HCEC 1CT (cell line): ENCODE data around the gene ACRBP.
"Not testable (repeated sequence)": the region's sequence is repeated elsewhere in the genome, so short reads cannot be mapped to it uniquely, and the experiment has no call there.

Experiments
- DNase-seq: peaks from one replicate; pipeline ENCODE4 v3.0.0-alpha.2; 2017

ACRBP gene

DNA sequence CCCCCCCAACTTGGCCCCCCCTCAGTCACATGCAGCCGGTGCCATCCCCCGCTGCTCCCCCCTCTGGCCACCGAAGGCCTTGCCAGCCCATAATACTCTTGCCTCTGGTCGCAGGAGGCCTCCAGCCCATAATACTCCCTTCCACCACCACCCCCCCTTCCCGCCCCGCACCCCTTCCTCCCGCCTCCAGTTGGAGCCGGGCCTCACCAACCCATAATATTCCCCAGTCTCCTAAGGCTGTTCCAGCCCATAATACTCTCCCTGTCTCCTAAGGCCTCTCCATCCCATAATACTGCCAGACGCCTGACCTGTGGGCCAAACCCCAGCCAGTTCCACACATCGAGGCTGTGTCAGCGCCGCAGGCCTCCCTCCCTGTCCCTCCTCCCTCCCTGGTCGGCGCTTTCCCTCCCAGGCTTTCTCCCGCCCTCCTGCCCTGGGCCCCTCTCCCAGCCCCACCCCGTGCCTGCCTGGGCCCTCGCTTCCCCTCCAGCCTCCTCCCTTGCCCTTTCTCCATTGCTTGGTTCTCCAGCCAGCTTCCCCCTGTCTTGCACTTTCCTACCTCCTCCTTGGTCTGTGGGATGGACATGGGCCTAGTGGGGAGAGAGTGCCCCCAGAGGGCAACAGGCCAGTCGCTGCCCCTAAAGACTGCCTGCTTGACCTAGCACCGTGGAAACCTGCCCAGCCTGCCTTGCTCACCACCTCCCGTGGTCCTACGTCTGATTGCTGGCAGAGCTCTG lies 33.3 kb downstream of the ACRBP start:
- peak; percentile 96 for DNase-seq

DNA sequence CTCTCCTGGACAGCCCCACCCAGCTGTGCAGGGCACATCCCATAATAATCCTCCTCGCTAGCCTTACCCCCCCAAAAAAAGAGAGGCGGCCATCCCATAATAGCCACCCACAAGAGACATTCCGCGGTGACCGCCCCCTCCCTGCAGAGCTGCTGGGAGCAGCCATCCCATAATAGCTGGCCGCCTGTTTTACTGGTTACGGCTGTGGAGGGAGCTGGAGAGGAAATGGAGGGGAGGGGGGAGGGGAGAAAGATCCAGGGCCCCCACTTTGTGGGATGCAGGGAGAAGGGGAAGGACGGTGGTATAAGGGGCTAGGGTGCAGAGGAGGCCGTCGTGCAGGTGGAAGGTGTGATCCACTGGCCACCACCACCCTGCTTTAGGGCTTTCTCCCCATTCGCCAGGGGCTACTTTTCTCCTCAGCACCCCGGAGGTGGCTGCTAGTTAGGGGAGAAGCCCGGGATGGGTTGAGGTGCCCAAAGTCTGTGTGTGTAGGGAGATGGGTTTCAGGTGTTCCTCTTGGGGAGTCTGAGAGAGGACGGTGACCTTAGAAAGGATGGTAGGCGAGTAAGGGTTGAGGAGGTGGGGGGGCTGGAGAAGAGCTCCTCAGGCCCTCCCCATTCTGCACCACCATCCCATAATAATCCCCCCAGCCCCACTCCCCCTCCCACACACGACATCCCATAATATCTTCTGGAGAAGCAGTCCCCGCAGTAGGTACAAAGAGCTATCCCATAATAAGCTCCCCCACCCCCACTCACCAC lies 34.0 kb downstream of the ACRBP start:
- peak; percentile 81 for DNase-seq

GRCh38 chr12:6612652-6613014 lies 34.6 kb downstream of the ACRBP start:
- no peak for DNase-seq

- DNase-seq: no peak
Observed at GRCh38 chr12:6612247-6612646, 35.0 kb downstream of the ACRBP start.

- no peak for DNase-seq
Observed at GRCh38 chr12:6608592-6609281, 38.5 kb downstream of the ACRBP start.

DNA sequence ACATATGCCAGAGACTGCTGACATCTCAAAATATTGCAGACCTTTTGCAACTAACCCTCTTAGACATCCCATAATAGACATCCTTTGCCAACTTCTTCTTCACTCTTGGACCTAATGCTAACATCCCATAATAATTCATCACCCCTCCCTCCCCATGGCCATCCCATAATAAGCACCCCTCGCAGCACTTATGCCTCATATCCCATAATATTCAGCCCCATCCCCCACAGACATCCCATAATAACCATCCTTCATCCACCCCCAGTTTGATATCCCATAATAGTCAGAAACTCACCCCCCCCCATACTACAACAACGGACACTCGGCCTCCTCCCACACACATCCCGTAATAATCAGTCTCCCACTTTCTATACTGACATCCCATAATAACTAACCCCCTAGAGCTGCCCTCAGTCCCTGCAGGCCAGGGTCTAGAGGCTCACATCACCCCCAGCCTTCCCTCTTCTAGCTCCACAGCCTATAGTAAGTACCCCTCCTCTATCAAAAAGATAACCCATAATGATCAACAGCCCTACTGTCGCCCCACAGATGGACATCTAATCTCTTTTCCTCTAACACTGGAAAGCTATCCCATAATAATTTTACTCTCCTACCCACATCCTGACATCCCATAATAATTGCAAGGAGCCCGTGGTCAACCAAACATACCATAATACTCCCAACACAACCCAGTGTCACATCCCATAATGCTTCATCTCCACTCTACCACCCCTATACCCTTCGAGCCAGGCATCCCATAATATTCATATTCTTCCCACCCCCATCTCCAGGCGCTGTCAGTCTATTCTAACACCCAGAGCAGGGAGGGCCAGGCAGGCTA lies 39.3 kb downstream of the ACRBP start:
- DNase-seq: peak; percentile 58

GRCh38 chr12:6606331-6607131 lies 40.7 kb downstream of the ACRBP start:
- DNase-seq: peak; percentile 32

GRCh38 chr12:6605421-6606330 lies 41.6 kb downstream of the ACRBP start:
- DNase-seq: no peak

GRCh38 chr12:6604259-6605029 lies 42.8 kb downstream of the ACRBP start:
- DNase-seq: peak; percentile 25

GRCh38 chr12:6603095-6603567 lies 44.1 kb downstream of the ACRBP start:
- no peak for DNase-seq

- no peak for DNase-seq
Observed at GRCh38 chr12:6602526-6602925, 44.7 kb downstream of the ACRBP start.

DNA sequence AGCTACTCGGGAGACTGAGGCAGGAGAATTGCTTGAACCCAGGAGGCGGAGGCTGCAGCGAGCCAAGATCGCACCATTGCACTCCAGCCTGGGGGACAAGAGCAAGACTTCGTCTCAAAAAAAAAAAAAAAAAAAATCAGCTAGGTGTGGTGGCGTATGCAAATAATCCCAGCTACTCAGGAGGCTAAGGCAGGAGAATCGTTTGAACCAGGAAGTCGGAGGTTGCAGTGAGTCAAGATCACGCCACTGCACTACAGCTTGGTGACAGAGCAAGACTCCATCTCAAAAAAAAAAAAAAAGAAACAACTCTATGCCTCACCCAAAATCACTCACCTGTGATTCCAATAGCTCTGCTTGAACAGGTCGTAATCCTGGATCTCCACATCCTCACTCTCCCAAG lies 51.6 kb downstream of the ACRBP start:
- not testable (repeated sequence) for DNase-seq

DNA sequence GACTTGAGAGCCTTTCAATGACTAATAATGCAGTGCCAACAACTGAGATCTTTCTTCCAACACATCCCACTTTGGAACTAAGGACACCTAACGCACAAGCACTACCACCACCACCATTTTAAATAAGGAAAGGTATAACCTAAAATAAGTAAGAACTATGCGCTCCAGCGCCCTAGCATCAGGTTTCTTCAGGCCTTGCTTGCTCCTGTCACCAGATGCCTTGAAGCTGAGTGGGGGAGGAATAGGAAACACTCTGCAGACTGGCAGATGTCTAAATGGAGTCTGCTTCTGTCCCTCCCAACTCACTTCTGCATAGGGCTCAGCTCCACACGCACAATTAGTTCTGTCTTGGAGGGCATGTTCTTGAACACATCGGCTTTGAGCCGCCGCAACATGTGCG lies 55.1 kb downstream of the ACRBP start:
- DNase-seq: no peak
